ENCODE results near the gene MYO3B.

DNA sequence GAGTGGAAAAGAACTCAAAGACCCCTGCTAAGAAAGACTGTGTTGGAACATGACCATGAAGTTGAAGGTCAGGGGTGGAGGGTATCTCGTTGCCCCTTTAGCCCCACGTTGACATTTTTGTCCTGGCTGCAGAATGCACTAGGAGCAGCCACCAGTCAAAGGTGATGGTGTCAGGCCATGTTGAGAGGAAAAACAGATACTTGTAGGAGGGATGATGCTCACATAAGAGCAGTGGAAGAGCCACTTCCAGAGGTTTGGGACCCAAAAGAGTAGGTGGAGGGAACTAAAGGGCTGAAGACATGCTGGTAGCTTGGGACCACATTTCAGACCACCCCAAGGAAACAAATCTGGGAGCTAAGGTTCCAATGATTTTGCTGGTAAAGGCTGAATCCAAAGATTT lies 159.0 kb downstream of the MYO3B start:
- TF ChIP-seq, protein P1, sequence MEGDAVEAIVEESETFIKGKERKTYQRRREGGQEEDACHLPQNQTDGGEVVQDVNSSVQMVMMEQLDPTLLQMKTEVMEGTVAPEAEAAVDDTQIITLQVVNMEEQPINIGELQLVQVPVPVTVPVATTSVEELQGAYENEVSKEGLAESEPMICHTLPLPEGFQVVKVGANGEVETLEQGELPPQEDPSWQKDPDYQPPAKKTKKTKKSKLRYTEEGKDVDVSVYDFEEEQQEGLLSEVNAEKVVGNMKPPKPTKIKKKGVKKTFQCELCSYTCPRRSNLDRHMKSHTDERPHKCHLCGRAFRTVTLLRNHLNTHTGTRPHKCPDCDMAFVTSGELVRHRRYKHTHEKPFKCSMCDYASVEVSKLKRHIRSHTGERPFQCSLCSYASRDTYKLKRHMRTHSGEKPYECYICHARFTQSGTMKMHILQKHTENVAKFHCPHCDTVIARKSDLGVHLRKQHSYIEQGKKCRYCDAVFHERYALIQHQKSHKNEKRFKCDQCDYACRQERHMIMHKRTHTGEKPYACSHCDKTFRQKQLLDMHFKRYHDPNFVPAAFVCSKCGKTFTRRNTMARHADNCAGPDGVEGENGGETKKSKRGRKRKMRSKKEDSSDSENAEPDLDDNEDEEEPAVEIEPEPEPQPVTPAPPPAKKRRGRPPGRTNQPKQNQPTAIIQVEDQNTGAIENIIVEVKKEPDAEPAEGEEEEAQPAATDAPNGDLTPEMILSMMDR (IDR thresholded peaks at IDR 0.05) = no peak
- no peak for TF ChIP-seq EZH2 (IDR thresholded peaks at IDR 0.05; ENCODE audit: borderline replicate concordance, insufficient read depth, low read depth, low read length, poor library complexity, severe bottlenecking)

All from B cell (primary cell).